ENCODE measurements around the gene USF2.

- TF ChIP-seq ZNF423 (tag by site-specific recombination; IDR thresholded peaks at IDR 0.05) (no peak), ZNF501 (tag by site-specific recombination; IDR thresholded peaks at IDR 0.05) (no peak), KLF16 (tag by site-specific recombination; IDR thresholded peaks at IDR 0.05) (no peak)
- TF ChIP-seq, protein P1, sequence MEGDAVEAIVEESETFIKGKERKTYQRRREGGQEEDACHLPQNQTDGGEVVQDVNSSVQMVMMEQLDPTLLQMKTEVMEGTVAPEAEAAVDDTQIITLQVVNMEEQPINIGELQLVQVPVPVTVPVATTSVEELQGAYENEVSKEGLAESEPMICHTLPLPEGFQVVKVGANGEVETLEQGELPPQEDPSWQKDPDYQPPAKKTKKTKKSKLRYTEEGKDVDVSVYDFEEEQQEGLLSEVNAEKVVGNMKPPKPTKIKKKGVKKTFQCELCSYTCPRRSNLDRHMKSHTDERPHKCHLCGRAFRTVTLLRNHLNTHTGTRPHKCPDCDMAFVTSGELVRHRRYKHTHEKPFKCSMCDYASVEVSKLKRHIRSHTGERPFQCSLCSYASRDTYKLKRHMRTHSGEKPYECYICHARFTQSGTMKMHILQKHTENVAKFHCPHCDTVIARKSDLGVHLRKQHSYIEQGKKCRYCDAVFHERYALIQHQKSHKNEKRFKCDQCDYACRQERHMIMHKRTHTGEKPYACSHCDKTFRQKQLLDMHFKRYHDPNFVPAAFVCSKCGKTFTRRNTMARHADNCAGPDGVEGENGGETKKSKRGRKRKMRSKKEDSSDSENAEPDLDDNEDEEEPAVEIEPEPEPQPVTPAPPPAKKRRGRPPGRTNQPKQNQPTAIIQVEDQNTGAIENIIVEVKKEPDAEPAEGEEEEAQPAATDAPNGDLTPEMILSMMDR (tag by site-specific recombination; IDR thresholded peaks at IDR 0.05) = no peak
- TF ChIP-seq, protein P2, sequence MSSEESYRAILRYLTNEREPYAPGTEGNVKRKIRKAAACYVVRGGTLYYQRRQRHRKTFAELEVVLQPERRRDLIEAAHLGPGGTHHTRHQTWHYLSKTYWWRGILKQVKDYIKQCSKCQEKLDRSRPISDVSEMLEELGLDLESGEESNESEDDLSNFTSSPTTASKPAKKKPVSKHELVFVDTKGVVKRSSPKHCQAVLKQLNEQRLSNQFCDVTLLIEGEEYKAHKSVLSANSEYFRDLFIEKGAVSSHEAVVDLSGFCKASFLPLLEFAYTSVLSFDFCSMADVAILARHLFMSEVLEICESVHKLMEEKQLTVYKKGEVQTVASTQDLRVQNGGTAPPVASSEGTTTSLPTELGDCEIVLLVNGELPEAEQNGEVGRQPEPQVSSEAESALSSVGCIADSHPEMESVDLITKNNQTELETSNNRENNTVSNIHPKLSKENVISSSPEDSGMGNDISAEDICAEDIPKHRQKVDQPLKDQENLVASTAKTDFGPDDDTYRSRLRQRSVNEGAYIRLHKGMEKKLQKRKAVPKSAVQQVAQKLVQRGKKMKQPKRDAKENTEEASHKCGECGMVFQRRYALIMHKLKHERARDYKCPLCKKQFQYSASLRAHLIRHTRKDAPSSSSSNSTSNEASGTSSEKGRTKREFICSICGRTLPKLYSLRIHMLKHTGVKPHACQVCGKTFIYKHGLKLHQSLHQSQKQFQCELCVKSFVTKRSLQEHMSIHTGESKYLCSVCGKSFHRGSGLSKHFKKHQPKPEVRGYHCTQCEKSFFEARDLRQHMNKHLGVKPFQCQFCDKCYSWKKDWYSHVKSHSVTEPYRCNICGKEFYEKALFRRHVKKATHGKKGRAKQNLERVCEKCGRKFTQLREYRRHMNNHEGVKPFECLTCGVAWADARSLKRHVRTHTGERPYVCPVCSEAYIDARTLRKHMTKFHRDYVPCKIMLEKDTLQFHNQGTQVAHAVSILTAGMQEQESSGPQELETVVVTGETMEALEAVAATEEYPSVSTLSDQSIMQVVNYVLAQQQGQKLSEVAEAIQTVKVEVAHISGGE (tag by site-specific recombination; conservative IDR thresholded peaks at IDR 0.05; ENCODE audit: low read depth) = no peak
- TF ChIP-seq, protein P3, sequence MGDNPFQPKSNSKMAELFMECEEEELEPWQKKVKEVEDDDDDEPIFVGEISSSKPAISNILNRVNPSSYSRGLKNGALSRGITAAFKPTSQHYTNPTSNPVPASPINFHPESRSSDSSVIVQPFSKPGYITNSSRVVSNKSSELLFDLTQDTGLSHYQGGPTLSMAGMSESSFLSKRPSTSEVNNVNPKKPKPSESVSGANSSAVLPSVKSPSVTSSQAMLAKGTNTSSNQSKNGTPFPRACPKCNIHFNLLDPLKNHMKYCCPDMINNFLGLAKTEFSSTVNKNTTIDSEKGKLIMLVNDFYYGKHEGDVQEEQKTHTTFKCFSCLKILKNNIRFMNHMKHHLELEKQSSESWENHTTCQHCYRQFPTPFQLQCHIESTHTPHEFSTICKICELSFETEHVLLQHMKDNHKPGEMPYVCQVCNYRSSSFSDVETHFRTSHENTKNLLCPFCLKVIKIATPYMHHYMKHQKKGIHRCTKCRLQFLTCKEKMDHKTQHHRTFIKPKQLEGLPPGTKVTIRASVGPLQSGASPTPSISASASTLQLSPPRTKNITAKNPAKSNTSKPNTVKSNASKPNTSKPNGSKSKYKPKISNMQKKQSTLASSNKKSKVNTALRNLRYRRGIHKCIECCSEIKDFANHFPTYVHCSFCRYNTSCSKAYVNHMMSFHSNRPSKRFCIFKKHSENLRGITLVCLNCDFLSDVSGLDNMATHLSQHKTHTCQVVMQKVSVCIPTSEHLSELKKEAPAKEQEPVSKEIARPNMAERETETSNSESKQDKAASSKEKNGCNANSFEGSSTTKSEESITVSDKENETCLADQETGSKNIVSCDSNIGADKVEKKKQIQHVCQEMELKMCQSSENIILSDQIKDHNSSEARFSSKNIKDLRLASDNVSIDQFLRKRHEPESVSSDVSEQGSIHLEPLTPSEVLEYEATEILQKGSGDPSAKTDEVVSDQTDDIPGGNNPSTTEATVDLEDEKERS (tag by site-specific recombination; IDR thresholded peaks at IDR 0.05) = no peak
Observed at GRCh38 chr19:35229601-35230000, 39.2 kb upstream of the USF2 start.

All from HEK293 (cell line).